Activated T-cell treated with anti-CD3 and anti-CD28 coated beads, Interleukin-2, amount 50 U/mL, for 4 hours (primary cell): ENCODE results near the gene CYBC1. TPM values are rescaled to one million over a fixed set of nuclear protein-coding genes. Genes with fewer than 3 reads are reported as not detected.

ENCODE experiments used
- ATAC-seq, 2 donors: fragments of 200-7000 bp; cut with Tn5 transposase; one replicate each; pipeline ENCODE4 v1.10.0; 2021
- DNase-seq: peaks from one replicate; pipeline ENCODE4 v3.0.0-alpha.2; 2020
- H3K27me3 Mint-ChIP-seq: one replicate; pipeline ENCODE4 v1.8.0; 2021; ENCODE audit warnings: low read depth, mixed read lengths
- H3K36me3 Mint-ChIP-seq: one replicate; pipeline ENCODE4 v1.8.0; 2022; ENCODE audit warnings: mixed read lengths; ENCODE audit not compliant: insufficient read depth
- H3K4me1 Mint-ChIP-seq: one replicate; pipeline ENCODE4 v1.8.0; 2021; ENCODE audit warnings: low read depth, mixed read lengths
- H3K4me3 Mint-ChIP-seq: one replicate; pipeline ENCODE4 v1.8.0; 2021; ENCODE audit warnings: mild to moderate bottlenecking, moderate library complexity, mixed read lengths
- H3K9me3 Mint-ChIP-seq: one replicate; pipeline ENCODE4 v1.8.0; 2021; ENCODE audit warnings: mixed read lengths
- total RNA-seq, 3 donors: library from RNA; stranded (reverse); gene quantifications; one replicate each; pipeline ENCODE4 v1.2.1, GENCODE V29; 2021

CYBC1 gene
- total RNA-seq, 3 donors from 2014 or later = 151 to 165 (median 156) TPM

DNA sequence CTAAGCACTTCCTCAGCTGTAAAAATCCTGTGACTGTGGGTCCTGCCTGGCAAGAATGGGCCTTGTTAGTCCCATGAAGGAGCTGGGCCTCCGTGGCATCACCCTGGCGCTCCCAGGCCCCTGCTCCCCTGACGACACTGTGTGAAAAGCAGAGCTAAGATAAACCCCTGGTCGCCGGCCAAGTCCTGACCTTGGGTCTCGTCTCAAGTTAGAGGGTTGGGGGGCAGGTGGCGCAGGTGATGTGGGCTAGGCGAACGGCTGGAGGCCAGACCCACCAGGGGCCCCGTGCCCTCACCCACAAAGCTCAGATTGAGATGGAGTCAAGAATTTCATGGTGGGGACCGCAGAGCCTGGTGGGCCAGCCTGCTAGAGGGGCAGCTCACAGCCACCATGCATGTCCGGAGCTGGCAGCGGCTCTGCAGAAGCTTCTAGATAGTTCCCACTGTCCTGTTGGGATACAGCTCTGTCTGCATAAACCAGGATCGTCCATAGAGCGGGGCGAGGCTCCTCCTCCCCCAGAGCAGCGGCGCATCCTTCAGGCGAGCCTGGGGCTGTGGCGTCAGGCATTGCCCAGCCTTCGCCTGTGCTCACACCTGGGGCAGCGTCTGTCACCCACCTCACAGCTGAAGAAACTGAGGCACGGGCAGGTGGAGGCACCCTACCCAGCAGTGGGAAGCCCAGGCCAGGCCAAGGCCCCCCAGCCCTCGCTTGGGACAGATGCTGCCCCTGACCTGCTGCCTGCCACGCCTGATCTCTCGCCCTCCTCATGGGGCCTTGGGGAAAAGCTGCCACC, 12.0 kb downstream of the CYBC1 start:
- ATAC-seq (no peak), DNase-seq (no peak)
- Mint-ChIP-seq H3K4me1 (peaks cover 10% of the 10 kb centered on the region), H3K36me3 (peaks cover 6% of the 10 kb centered on the region), H3K27me3 (no peaks in the 10 kb centered on the region), H3K4me3 (no peak overlapping the region), H3K9me3 (no peaks in the 10 kb centered on the region)

DNA sequence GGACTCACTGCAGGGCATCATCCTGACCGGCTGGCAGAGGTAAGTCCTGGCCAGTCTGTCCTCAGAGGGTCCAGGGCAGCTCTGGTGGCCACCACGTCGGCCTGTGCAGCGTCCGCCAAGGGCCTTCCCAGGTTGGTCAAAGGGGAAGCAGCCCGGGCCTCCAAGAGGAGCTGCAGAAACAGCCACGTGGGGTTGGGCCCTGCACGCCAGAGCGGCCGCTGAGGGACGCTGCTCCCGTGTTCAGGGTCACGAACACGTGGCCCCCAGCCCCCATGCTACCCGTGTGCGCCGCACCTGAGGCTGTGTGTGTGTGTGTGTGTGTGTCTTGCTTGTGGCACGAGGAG, 13.3 kb downstream of the CYBC1 start:
- Mint-ChIP-seq H3K4me1 (peaks cover 10% of the 10 kb centered on the region), H3K4me3 (no peak overlapping the region), H3K27me3 (no peaks in the 10 kb centered on the region), H3K9me3 (no peaks in the 10 kb centered on the region), H3K36me3 (peaks cover 1% of the 10 kb centered on the region)
- ATAC-seq = no peak
- DNase-seq = no peak

DNA sequence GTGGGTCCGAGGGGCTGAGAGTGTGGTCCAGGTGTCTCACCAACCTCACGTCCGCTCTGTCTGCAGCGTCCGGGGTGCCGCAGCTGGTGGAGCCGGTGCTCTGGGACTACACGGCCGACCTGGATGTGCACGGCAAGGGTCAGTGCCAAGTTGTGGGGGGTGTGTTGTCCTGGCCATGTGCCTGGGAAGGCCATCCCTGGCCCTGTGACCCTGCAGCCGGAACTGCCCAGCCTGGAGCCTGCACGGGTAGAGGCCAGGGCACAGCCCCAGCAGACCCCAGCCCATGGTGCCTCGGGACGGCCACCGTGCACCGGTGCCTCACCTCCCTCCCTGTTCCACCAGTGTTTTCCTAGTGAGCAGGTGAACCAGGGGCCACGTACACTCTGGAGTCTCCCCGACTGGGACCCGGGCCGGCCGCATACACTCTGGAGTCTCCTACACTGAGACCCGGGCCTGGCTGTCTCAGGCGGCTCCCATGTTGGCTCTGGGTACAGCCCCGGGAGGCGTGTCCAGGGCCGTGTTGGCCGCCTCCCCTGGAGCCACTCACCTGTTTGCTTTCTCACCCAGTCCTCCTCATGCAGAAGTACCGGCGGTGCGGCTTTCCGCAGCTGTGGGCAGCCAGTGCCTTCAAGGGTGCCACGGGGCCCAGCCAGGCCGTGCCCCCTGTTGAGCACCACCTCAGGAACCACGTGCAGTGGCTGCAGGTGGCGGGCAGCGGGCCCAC, 13.8 kb downstream of the CYBC1 start:
- no peak for ATAC-seq
- peaks cover 10% of the 10 kb centered on the region for H3K4me1 Mint-ChIP-seq
- H3K27me3 Mint-ChIP-seq = no peaks in the 10 kb centered on the region
- H3K4me3 Mint-ChIP-seq = no peak overlapping the region
- H3K9me3 Mint-ChIP-seq = no peaks in the 10 kb centered on the region
- DNase-seq = no peak
- peaks cover 1% of the 10 kb centered on the region for H3K36me3 Mint-ChIP-seq

DNA sequence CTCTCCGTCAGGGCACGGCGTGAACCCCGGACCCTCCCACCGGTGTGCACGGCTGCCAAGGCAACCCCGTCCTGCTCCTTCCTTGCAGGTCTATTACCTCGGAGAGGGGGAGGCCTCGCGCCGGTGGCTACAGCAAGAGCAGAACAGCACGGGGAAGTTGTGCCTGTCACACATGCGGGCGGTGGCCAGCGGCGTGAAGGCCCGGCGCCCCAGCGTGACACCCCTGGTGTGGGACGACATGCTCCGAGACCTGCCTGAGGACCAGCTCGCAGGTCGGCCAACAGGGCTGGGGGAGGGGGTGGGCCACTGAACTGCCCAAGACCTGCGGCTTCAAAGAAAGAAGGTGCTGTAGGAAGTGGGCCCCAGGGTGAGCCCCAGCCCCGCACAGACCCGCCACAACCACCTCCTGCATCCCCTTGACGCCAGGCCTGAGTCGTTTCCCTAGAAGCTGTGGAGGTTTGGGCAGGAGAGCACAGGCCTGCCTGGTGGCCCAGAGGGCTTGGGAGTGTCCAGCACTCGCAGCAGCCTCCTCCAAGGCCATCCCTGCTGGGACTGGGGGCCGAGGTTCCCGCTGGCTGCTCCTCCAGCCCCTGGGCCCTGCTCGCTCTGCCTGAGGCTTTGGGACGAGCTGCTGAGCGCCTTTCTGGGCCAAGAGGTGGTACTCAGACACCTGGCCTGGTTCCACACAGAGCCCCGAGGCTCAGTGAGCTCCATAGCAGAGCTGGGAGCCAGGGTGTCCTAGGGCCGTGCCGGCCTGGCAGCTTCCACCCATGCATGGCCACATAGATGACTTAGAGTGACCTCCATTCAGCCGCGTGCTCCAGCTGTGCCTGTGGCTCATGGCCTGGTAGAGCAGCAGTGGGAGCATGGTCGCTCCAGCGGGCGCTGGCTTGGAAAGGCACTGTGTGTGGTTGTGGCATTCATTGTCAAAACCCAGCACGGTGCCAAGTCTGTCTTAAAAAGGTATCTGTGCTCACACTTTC, 14.7 kb downstream of the CYBC1 start:
- Mint-ChIP-seq H3K9me3 (no peaks in the 10 kb centered on the region), H3K4me3 (no peak overlapping the region), H3K4me1 (peaks cover 10% of the 10 kb centered on the region), H3K27me3 (no peaks in the 10 kb centered on the region), H3K36me3 (peaks cover 1% of the 10 kb centered on the region)
- ATAC-seq = no peak
- DNase-seq = no peak

DNA sequence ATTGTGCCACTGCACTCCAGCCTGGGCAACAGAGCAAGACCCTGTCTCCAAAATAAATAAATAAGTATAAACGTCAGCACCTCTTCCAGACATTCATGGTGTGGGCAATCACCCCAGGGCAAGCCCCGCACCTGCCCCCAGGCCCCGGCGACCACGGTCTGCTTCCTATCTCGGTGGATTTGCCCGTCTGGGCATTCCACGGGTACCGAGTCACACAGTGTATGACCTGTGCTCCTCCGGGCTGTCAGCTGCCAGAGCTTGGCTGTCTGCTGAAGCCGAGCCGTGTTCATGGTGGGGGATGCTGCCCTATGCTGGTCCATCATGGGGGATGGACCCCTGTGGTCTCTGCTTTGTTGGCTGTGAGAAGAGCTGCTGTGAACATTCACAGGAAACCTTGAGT, 15.4 kb downstream of the CYBC1 start:
- DNase-seq = no peak

DNA sequence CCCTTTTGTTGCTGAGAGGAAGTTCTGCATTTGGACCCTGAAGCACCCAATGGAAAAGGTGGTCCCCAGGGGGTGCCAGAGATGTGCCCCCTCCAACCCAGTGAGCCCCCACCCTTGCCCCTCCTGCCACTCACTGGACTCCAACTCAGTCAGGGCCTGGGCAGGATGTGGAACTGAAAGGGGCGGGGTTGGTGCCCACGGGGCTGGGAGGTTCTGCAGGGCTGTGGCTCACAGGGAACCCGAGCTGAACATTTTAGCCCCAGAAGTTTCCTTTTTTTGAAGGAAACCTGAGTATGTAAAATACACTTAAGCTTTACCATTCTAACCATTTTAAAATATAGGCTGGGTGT, 16.4 kb downstream of the CYBC1 start:
- Mint-ChIP-seq H3K4me3 (no peak overlapping the region), H3K27me3 (no peaks in the 10 kb centered on the region), H3K36me3 (peaks cover 13% of the 10 kb centered on the region), H3K4me1 (peaks cover 23% of the 10 kb centered on the region), H3K9me3 (no peaks in the 10 kb centered on the region)
- peak; percentile 65 to 66 for ATAC-seq
- no peak for DNase-seq

More for the DNA sequence above, 15.4 kb downstream of the CYBC1 start:
- no peaks in the 10 kb centered on the region for H3K27me3 Mint-ChIP-seq
- H3K4me1 Mint-ChIP-seq = peaks cover 14% of the 10 kb centered on the region
- H3K4me3 Mint-ChIP-seq = no peak overlapping the region
- peaks cover 5% of the 10 kb centered on the region for H3K36me3 Mint-ChIP-seq
- no peak for ATAC-seq
- H3K9me3 Mint-ChIP-seq = no peaks in the 10 kb centered on the region

DNA sequence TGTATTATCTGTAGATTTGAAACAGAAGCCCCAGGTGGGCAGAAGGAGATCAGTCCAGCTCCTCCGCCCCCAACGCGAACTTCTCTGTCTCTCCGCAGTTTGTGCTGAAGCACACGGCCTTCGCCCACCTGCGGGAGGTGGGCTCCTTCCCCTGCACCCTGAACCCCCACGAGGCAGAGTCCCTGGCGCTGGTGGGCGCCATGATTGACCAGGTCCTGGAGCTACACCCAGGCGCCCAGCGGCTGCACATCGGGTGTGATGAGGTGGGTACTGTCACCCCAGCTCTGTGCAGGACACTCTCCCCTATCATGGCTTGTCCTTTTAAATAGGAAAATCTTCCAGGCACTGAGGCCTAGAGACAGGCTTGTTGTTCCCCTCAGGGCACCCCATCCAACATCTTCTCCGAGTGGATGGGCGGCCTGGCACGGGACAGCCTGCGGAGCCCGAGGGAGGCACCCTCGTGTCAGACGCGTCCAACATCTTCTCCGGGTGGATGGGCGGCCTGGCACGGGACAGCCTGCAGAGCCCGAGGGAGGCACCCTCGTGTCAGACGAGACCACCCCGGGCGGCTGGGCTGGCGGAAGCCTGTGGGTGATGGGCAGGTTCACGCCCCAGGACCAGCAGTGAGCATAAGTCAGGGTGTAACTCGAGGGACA, 16.9 kb downstream of the CYBC1 start:
- Mint-ChIP-seq H3K27me3 (no peaks in the 10 kb centered on the region), H3K4me3 (no peak overlapping the region), H3K4me1 (peaks cover 25% of the 10 kb centered on the region), H3K9me3 (no peaks in the 10 kb centered on the region), H3K36me3 (peaks cover 13% of the 10 kb centered on the region)
- DNase-seq (no peak), ATAC-seq (no peak)

DNA sequence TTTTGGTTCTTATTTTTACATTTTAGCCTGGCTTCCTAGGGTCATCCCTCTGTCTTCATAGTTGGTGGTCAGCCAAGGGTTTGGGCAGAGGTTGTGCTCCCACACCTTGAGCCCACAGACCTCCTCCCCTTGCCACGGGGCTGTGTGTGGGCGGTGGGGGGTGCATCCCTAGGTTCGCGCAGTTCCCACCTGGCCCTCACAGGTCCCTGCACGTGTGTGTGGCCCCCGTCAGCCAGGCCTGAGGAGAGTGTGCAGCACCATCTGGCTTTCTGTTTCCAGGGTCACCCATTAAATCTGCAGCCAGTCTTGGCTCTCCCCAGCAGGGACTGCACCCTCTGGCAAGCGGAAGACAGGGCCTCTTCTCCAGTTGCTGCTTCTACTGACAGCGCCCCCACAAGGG, 18.5 kb downstream of the CYBC1 start:
- no peaks in the 10 kb centered on the region for H3K27me3 Mint-ChIP-seq
- ATAC-seq = no peak
- no peak overlapping the region for H3K4me3 Mint-ChIP-seq
- H3K4me1 Mint-ChIP-seq = peaks cover 25% of the 10 kb centered on the region
- no peak for DNase-seq
- H3K9me3 Mint-ChIP-seq = no peaks in the 10 kb centered on the region
- H3K36me3 Mint-ChIP-seq = peaks cover 13% of the 10 kb centered on the region

DNA sequence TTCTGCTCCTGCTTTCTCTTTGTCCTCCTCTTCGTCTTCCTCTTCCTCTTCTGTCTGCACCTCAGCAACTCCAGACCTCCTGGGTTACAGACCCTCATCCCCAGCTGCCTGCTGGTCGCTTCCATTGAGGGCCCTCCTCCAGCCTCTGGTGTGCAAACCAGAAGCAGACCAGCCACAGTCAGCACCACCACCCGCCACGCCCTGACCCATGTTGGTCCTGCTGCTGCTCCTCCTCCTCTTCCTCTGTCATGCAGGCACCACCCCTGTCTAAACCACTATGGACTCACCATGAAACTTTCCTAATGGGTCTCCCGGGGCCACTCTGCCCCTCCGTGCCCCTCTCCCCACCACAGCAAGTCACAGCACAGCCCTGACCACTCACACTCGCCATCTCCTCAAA, 20.7 kb downstream of the CYBC1 start:
- Mint-ChIP-seq H3K36me3 (peaks cover 13% of the 10 kb centered on the region), H3K27me3 (no peaks in the 10 kb centered on the region), H3K9me3 (no peaks in the 10 kb centered on the region), H3K4me1 (peaks cover 23% of the 10 kb centered on the region), H3K4me3 (no peak overlapping the region)
- ATAC-seq = no peak
- DNase-seq = no peak

DNA sequence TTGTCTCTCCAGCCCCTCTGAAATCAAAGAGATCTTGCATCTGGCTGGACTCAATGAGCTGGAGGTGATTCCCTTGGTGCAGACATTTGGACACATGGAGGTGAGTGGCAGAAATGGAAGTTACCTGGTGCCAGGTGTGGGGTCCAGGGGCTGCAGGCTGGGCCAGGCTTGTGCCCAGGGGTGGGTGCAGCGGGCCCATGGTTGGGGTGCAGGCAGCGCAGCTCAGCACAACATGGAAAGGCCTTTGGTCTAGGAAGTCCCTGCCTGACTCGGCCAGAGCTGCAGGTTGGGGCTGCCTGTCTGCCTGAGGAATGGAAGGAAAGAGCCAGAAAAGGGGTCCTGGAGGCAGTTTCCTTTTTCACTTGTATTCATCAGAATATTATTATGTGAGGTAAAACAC, 22.0 kb downstream of the CYBC1 start:
- no peaks in the 10 kb centered on the region for H3K27me3 Mint-ChIP-seq
- ATAC-seq (no peak), DNase-seq (no peak)
- H3K4me3 Mint-ChIP-seq = no peak overlapping the region
- H3K9me3 Mint-ChIP-seq = no peaks in the 10 kb centered on the region
- H3K36me3 Mint-ChIP-seq = peaks cover 12% of the 10 kb centered on the region
- H3K4me1 Mint-ChIP-seq = peaks cover 18% of the 10 kb centered on the region

DNA sequence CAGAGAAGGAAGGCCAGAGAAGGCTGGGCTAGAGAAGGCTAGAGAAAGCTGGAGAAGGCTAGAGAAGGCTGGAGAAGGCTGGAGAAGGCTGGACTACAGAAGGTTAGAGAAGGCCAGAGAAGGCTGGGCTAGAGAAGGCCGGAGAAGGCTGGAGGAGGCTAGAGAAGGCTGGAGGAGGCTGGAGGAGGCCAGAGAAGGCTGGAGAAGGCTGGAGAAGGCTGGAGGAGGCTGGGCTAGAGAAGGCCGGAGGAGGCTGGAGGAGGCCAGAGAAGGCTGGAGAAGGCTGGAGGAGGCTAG, 25.7 kb downstream of the CYBC1 start:
- Mint-ChIP-seq H3K4me3 (no peak overlapping the region), H3K9me3 (no peaks in the 10 kb centered on the region), H3K36me3 (peaks cover 20% of the 10 kb centered on the region), H3K27me3 (no peaks in the 10 kb centered on the region), H3K4me1 (peaks cover 18% of the 10 kb centered on the region)
- ATAC-seq (no peak), DNase-seq (no peak)

DNA sequence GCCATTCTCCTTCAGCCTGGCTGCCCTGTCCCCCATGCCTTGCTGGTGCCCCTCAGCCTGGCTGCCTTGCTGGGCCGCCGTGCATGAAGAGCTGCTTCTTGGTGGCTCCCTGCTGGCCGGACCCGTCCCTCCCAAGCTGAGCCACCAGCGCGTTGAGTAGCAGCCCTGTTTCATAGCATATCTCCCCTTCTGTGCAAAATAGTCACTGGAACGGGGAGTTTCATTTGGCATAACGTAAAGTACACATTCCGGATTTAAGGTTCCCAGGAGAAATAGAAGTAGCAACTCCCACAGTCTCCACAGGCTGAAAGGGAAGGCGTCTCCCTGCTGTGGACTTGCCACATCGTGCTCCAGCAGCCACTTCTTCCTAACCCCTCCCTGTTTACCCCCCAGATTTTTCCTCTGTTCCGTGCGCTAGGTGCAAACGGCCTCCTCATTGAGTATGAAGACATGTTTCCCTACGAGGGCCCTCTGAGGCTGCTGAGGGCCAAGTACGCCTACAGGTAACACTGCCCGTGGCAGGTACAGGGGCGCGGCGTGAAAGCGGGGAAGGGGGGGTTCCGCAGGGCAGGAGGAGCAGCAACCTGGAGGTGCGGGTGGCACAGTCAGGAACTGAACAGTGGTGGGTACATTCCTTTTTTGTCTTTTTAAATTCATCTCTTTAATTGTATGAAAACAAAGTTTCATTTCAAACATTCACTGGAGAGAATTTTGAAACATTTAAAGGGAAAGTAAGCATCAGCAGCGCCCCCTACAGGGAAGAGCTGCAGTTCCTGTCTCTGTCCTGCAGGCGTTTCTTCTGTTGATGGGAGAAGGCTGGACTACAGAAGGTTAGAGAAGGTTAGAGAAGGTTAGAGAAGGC, 26.3 kb downstream of the CYBC1 start:
- no peaks in the 10 kb centered on the region for H3K27me3 Mint-ChIP-seq
- H3K36me3 Mint-ChIP-seq = peaks cover 15% of the 10 kb centered on the region
- DNase-seq = peak; percentile 50
- H3K9me3 Mint-ChIP-seq = no peaks in the 10 kb centered on the region
- H3K4me3 Mint-ChIP-seq = no peak overlapping the region
- ATAC-seq = peak; percentile 61 to 80
- peaks cover 18% of the 10 kb centered on the region for H3K4me1 Mint-ChIP-seq

DNA sequence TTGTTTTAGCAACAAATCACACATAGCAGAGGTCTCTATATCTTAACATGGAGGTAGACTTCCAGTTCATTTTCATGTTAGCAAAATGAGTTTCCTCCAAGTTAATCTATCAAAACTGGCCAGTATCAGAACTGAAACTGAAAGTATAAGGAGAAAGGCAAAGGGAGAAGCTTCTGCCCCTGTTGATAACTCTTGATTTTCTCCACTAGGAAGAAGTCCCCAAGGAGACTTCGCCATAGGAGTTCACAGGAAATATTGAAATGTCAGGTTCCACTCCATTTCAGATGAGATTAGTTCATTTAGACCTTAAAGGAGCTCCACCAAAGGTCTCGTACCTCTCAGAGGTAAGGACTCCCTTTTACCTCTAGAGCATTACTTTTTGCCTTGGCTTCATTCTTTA, 31.0 kb downstream of the CYBC1 start:
- peaks cover 25% of the 10 kb centered on the region for H3K4me1 Mint-ChIP-seq
- no peak for ATAC-seq
- H3K36me3 Mint-ChIP-seq = peaks cover 15% of the 10 kb centered on the region
- H3K9me3 Mint-ChIP-seq = no peaks in the 10 kb centered on the region
- DNase-seq = no peak
- peak overlapping the region; percentile 79 for H3K4me3 Mint-ChIP-seq
- H3K27me3 Mint-ChIP-seq = no peaks in the 10 kb centered on the region
